Effector memory CD8-positive, alpha-beta T cell (primary cell): ENCODE results near the gene DSTN.

Experiments used
- ATAC-seq: fragments of 150-1000 bp; cut with Tn5 transposase; replicated peaks from 2 replicates; pipeline ENCODE4 v1.10.0; 2021; ENCODE audit warnings: mild to moderate bottlenecking, moderate library complexity
- DNase-seq, 3 experiments: peaks; one replicate each; pipeline ENCODE4 v3.0.0; 2021
- H3K27ac Mint-ChIP-seq, 2 donors: one replicate each; pipeline ENCODE4 v1.8.0; 2022; ENCODE audit warnings: mild to moderate bottlenecking in 2 of 2, mixed read lengths in 2 of 2, moderate library complexity in 2 of 2
- H3K27me3 Mint-ChIP-seq, 2 donors: one replicate each; pipeline ENCODE4 v1.8.0; 2022; ENCODE audit warnings: mixed read lengths in 2 of 2
- H3K36me3 Mint-ChIP-seq: one replicate; pipeline ENCODE4 v1.8.0; 2022; ENCODE audit warnings: mild to moderate bottlenecking, moderate library complexity, mixed read lengths; ENCODE audit not compliant: insufficient read depth
- H3K4me1 Mint-ChIP-seq, 2 donors: one replicate each; pipeline ENCODE4 v1.8.0; 2022; ENCODE audit warnings: low read depth in 2 of 2, mixed read lengths in 2 of 2
- H3K4me3 Mint-ChIP-seq, 2 donors: one replicate each; pipeline ENCODE4 v1.8.0; 2022; ENCODE audit warnings: mild to moderate bottlenecking in 2 of 2, mixed read lengths in 2 of 2, moderate library complexity in 2 of 2
- H3K9me3 Mint-ChIP-seq, 2 donors: one replicate each; pipeline ENCODE4 v1.8.0; 2022; ENCODE audit warnings: mixed read lengths in 2 of 2

The DSTN gene

DNA sequence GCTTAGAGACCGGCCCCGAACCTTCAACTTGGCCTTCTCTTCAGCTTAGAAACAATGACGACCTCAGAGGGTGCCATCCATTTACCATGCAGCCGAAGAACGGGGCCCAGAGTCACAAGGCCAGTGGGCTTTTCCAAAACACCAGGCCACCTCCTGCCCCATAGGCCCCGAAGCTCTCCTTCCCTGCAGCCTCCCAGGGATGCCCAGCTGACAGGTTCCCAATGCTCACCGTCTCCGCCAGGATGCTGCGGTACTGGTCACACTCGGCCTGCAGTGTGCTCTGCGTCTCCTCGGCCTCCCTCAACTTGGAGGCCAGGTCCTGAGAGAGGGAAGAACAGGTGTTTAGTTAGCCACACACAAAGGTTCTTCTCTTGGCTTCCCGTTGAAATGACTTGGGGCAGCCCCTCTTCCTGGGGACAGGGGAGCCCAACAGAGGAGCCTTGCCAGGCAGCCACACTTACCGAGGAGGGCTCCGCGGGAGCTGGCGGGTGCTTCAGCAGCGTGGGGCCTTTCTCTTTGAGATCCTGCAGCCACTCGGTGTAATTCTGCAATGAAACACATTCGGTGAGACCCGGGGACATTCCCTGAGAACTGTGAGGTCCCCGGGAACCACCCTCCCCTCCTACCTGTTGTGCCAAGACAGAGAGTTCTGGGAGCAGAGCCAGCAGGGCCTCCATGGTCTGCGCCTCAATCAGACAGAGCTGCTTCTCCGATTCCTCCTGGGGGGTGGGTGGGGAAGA is 51.5 kb downstream of the DSTN start:
- H3K9me3 Mint-ChIP-seq = no peaks in the 10 kb centered on the region
- no peaks in the 10 kb centered on the region for H3K27me3 Mint-ChIP-seq
- DNase-seq (no peak), ATAC-seq (no peak)
- H3K27ac Mint-ChIP-seq = peak overlapping the region in 1 of 2 donors; percentile 13
- H3K36me3 Mint-ChIP-seq = peaks cover 32% of the 10 kb centered on the region
- H3K4me1 Mint-ChIP-seq = no peaks in the 10 kb centered on the region
- no peak overlapping the region for H3K4me3 Mint-ChIP-seq

GRCh38 chr20:17622086-17622850 is 52.4 kb downstream of the DSTN start:
- H3K4me1 Mint-ChIP-seq = no peaks in the 10 kb centered on the region
- no peak overlapping the region for H3K4me3 Mint-ChIP-seq
- no peaks in the 10 kb centered on the region for H3K9me3 Mint-ChIP-seq
- peaks cover 28% of the 10 kb centered on the region for H3K36me3 Mint-ChIP-seq
- ATAC-seq (no peak), DNase-seq (no peak)
- H3K27ac Mint-ChIP-seq = peak overlapping the region in 1 of 2 donors; percentile 13
- no peaks in the 10 kb centered on the region for H3K27me3 Mint-ChIP-seq

DNA sequence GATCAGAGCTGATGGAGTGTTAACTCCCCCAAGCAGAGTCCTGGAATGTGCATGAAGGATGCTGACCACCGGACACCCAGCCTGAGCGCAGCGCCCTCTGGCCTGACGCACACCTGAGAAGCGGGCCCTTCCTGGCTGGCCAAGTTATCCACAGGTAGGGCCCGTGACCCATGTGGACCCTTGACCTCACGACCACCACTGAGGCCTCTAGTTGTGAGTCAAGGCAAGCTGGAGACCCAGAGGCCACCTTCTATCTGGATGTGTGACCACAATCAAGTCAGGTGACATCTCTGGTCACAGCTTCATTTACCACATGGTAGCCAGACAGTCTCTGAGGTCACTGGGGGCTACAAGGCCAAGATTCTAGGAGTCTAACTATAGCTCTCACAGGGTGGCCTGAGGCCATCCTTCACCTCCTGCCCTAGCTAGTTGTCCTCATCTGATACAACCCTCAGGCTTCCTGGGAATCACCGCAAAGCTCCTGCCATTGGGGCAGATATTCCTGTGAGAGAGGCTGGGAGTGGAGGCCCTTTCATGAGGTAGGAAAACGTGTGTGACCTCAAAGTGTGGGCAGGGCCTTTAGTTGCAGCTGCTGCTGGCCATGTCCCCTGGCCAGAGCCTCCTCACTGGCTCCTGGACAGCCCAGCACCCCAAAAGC is 53.1 kb downstream of the DSTN start:
- no peaks in the 10 kb centered on the region for H3K4me1 Mint-ChIP-seq
- H3K27ac Mint-ChIP-seq = peak overlapping the region in 1 of 2 donors; percentile 5
- H3K36me3 Mint-ChIP-seq = peaks cover 22% of the 10 kb centered on the region
- no peaks in the 10 kb centered on the region for H3K9me3 Mint-ChIP-seq
- H3K27me3 Mint-ChIP-seq = no peaks in the 10 kb centered on the region
- ATAC-seq (no peak), DNase-seq (no peak)
- no peak overlapping the region for H3K4me3 Mint-ChIP-seq

DNA sequence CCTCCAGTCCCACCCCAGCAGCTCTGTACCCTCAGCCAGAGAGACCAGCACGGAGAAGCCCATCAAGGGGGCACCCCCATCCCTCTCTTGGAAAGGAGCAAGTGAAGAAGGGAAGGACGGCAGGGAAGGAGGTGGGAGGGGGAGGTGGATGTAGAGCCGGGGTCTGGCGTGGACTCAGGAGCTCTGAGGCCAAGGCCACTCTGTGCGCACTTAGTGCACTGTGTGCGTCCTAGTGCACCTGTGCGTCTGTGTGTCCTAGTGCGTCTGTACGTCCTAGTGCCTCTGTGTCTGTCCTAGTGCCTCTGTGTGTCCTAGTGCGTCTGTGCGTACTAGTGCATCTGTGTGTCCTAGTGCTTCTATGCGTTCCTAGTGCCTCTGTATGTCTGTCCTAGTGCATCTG is 54.2 kb downstream of the DSTN start:
- DNase-seq (no peak), ATAC-seq (no peak)
- Mint-ChIP-seq H3K27me3 (no peaks in the 10 kb centered on the region), H3K27ac (no peak overlapping the region), H3K9me3 (no peaks in the 10 kb centered on the region), H3K4me1 (no peaks in the 10 kb centered on the region), H3K36me3 (peaks cover 19% of the 10 kb centered on the region), H3K4me3 (no peak overlapping the region)

DNA sequence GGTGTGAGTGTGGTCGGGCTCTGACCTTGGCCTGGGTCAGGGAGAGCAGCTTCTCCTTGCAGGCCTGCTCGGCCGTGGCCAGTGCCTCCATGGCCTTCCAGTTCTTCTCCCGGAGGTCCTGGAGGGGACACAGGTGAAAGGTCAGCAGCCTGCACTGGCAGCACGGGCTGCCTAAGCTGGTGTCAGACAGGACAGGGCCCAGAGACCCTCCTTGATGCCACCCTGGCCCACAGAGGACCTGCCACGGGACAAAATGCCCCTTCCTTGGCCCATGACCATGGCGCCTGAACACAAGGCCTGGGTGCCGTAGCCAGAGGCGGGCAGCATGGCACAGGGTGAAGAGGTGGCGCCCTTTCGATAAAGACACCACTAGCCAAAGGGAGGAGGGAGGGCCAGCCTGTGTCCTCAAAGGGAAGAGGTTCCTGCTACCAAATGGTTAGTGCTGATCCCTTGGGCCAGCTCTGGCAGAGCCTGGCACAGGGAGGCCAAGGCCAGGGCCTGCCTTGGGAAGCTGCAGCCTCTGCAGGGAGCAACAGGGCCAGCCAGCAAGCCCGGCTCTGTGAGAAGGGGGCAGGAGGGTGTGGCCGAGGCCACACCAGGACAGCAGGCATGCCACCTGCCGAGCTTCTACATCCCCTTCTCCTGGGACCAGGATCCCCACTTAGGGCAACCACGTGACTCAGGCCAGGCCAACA is 54.8 kb downstream of the DSTN start:
- Mint-ChIP-seq H3K4me1 (no peaks in the 10 kb centered on the region), H3K9me3 (no peaks in the 10 kb centered on the region)

DNA sequence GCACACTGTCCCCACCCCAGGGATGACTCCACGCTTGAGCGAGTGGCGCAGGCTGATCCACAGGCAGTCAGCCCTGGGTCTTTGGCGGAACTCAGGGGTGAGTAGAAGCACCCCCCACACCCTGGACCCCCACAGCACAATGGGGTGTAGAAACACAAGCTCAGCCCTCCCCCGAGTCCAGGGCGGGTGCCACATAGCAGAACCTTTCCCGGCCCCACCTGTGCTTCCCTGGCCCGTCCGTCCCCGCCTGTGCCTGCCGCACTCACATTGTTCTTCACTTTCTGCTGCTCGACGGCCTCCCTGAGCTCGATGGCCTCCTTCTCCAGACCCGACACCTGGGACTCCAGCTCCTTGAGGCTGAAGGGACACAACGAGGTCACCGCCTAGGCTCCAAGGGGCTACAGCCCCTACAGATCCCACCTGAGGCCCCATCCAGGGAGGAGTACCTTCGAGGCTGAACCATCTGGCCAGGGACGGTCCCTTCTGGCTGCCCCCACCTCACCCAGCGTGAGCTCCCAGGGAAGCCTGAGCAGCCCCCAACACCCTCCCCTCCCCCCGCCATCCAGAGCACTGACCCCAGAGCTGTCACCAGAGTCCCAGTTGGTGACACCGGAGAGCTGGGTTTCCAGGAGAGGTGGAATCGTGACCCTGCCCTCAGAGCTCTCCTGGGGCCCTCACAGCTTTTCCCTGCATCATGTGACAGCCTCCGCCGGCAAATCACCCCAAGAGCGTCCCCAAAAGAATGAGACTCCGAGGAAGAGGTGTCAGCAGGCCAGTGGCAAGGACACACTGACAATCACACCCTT is 55.6 kb downstream of the DSTN start:
- Mint-ChIP-seq H3K36me3 (peaks cover 10% of the 10 kb centered on the region), H3K4me1 (no peaks in the 10 kb centered on the region), H3K27me3 (no peaks in the 10 kb centered on the region), H3K9me3 (no peaks in the 10 kb centered on the region), H3K27ac (peak overlapping the region; percentile 19 to 63), H3K4me3 (no peak overlapping the region)
- ATAC-seq (no peak), DNase-seq (no peak)

More for the DNA sequence above, 54.8 kb downstream of the DSTN start:
- ATAC-seq (no peak), DNase-seq (no peak)
- Mint-ChIP-seq H3K36me3 (peaks cover 13% of the 10 kb centered on the region), H3K27ac (no peak overlapping the region), H3K4me3 (no peak overlapping the region), H3K27me3 (no peaks in the 10 kb centered on the region)

DNA sequence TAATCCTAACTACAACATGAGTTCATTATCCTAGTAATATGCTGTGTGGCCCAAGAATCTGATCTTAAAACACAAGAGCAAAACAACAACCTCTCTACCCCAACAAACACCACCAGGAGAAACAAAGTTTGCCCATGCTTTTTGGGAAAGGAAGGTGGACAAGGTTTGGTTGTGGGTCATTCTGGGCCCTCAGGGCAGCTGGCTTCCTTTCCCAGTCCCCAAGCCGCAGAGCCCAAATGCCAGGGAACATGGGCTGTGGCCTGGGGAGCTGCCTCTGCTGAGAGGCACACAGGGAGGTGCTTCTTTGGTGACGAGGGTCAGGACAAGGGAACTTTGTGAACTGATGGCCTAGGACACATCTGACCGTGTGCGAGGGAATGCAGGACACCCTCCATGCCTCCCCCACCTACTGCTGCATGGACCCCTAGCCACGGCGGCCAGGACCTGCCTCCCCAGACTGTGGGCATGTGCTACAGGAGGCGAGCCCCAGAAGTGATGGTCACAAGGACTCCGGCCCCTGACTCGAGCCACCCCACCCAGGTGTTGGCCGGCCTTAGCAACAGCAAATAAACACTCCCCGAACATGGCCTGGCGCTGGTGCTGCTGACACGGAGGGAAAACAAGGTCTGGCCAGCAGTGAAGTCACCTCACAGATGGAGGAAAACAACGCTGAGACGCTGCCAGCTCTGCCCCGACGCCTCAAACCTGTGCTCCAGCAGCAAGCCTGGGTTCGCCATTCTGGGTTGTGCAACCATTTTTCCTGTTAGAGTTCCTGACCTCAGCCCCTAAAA is 56.5 kb downstream of the DSTN start:
- DNase-seq (no peak), ATAC-seq (no peak)
- H3K9me3 Mint-ChIP-seq = no peaks in the 10 kb centered on the region
- peaks cover 9% of the 10 kb centered on the region for H3K36me3 Mint-ChIP-seq
- no peaks in the 10 kb centered on the region for H3K27me3 Mint-ChIP-seq
- no peaks in the 10 kb centered on the region for H3K4me1 Mint-ChIP-seq
- peak overlapping the region; percentile 19 to 63 for H3K27ac Mint-ChIP-seq
- no peak overlapping the region for H3K4me3 Mint-ChIP-seq

- Mint-ChIP-seq H3K27me3 (no peaks in the 10 kb centered on the region), H3K27ac (peak overlapping the region in 1 of 2 donors; percentile 29), H3K36me3 (peaks cover 9% of the 10 kb centered on the region), H3K4me3 (no peak overlapping the region), H3K4me1 (no peaks in the 10 kb centered on the region), H3K9me3 (no peaks in the 10 kb centered on the region)
- DNase-seq = no peak
- no peak for ATAC-seq
Observed at GRCh38 chr20:17627101-17627955, 57.5 kb downstream of the DSTN start.

GRCh38 chr20:17628101-17628841 is 58.4 kb downstream of the DSTN start:
- peak overlapping the region; percentile 29 to 65 for H3K27ac Mint-ChIP-seq
- DNase-seq (no peak), ATAC-seq (no peak)
- H3K36me3 Mint-ChIP-seq = peaks cover 11% of the 10 kb centered on the region
- H3K4me1 Mint-ChIP-seq = no peaks in the 10 kb centered on the region
- no peak overlapping the region for H3K4me3 Mint-ChIP-seq
- H3K9me3 Mint-ChIP-seq = no peaks in the 10 kb centered on the region
- H3K27me3 Mint-ChIP-seq = no peaks in the 10 kb centered on the region

DNA sequence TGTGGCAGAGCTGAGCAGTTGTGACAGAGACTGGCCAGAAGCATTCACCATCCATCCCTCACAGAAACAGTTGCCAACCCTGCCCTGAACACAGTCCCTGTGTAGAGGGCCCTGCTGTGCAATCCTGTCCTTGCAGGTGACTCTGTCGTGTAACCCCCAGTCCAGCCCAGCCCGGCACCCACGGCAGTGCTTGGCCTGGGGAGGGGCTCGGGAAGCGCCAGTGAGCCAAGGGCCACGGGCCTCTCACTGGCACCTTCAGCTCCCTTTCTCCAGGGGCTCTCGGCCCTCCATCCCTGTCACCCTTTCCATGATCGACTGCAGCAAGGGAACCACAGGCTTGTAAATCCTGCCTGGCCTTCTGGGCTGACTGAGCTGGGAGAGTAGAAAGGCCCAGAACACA is 59.1 kb downstream of the DSTN start:
- Mint-ChIP-seq H3K27ac (peak overlapping the region in 1 of 2 donors; percentile 41), H3K4me3 (no peak overlapping the region), H3K9me3 (no peaks in the 10 kb centered on the region), H3K27me3 (no peaks in the 10 kb centered on the region), H3K36me3 (peaks cover 17% of the 10 kb centered on the region), H3K4me1 (no peaks in the 10 kb centered on the region)
- DNase-seq (no peak), ATAC-seq (no peak)

DNA sequence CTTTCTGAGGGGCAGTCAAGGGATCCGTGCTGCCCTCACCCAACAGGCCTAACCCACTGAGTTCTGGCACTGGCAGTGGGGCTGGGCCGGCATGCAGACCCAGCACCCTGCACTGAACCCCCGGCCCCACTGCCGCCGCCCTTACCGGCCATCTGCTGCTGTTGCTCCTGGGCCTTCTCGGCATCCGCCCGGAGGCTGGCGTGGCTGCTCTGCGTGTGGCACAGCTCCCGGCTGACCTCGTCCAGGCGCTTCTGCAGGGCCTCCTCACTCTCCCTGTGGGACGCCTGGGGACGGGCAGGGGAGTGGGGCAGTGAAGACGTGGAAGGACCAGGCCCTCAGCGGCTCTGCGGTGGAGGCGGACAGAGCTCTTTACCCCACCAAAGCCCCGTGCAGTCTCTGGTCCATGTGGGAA is 59.8 kb downstream of the DSTN start:
- no peaks in the 10 kb centered on the region for H3K27me3 Mint-ChIP-seq
- H3K4me1 Mint-ChIP-seq = no peaks in the 10 kb centered on the region
- no peaks in the 10 kb centered on the region for H3K9me3 Mint-ChIP-seq
- peaks cover 20% of the 10 kb centered on the region for H3K36me3 Mint-ChIP-seq
- peak overlapping the region; percentile 41 to 93 for H3K27ac Mint-ChIP-seq
- no peak overlapping the region for H3K4me3 Mint-ChIP-seq
- DNase-seq (no peak), ATAC-seq (no peak)
